GM19395 (cell line): ENCODE data around the gene PSME3IP1.

Experiments
- ATAC-seq: cut with Tn5 transposase; IDR thresholded peaks from one replicate; pipeline ENCODE4 v1.9.1; 2021; ENCODE audit warnings: mild to moderate bottlenecking, moderate library complexity; ENCODE audit not compliant: unreplicated experiment

The PSME3IP1 gene

GRCh38 chr16:57145046-57146021 lies 40.5 kb downstream of the PSME3IP1 start:
- ATAC-seq: no peak

- no peak for ATAC-seq
These were observed 41.8 kb downstream of the PSME3IP1 start for GRCh38 chr16:57144027-57144426.

DNA sequence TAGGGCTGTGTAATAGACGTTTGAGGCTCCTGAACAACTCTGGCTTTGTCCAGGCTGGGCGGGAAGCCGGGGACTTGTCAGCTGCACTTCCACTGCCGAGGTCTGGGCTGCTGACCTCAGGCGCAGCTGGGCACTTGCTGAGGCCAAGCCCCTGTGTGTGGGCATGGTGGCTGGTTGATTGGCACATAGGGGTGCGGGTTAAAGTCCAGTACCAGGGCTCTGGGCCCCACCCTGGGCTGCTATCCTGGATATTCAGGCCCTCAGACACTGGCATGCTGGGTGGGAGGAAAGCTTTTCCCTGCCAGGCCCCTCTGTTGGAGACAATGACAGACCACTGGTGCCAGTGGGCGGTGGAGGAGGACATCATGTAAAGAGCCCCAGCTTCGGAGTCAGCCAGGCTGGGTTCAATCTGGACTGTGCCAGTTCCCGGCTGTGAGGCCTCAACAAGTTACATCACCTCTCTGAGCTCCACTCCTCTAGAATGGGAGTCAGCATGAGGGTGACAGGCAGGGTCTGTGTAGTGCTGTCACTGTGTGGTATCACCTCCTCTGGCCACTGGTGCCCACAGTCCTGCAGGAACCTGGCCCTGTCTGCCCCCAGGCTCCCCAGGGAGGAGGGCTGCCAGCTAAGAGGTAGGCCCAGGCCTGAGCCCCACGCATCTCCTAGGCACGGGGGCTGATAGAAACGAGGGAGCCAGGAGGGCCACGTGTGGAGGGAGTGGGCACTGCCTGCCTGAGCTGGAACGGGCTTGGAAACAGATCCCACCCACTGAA lies 42.5 kb downstream of the PSME3IP1 start:
- ATAC-seq: no peak

DNA sequence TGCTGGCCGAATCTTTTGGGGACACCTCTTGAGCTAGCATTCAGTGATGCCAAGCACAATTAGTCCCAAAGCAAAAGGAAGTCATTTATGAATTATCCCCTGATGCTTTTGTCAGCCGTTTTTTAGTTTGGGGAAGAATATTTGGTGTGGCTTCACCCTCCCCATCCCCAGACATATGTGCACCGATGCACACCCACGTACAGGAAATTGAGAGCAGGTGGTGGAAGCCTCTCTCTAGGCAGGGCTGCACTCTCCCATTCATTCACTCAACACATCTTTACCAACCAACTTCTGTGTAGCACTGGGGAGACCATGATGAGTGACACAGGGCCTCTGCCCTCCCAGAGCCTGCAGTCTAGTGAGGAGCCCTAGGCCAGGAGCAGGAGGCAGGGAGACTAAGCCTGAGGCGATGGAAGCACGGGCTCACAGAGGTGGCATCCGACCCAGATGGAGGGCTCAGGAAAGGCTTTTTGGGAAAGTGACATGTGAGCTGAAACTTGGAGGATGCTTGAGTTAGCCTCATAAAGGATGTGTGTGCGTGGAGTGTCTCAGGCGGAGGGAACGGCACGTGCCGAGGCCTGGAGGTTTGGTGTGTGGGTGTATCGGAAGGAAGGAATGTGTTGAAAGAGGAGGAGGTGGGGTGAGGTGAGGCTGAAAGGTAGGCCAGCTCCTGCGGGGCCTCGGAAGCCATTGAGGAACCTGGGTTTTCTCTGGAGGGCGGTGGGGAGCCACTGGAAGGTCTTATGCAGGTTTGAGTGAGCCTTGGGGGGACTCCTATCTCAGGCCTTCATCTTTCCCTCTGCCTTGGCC lies 43.8 kb downstream of the PSME3IP1 start:
- ATAC-seq: no peak

- ATAC-seq: no peak
These were observed 44.7 kb downstream of the PSME3IP1 start for GRCh38 chr16:57140931-57141668.

GRCh38 chr16:57138281-57138935 lies 47.4 kb downstream of the PSME3IP1 start:
- no peak for ATAC-seq

GRCh38 chr16:57137566-57138273 lies 48.1 kb downstream of the PSME3IP1 start:
- ATAC-seq: no peak

GRCh38 chr16:57137043-57137442 lies 48.8 kb downstream of the PSME3IP1 start:
- no peak for ATAC-seq

DNA sequence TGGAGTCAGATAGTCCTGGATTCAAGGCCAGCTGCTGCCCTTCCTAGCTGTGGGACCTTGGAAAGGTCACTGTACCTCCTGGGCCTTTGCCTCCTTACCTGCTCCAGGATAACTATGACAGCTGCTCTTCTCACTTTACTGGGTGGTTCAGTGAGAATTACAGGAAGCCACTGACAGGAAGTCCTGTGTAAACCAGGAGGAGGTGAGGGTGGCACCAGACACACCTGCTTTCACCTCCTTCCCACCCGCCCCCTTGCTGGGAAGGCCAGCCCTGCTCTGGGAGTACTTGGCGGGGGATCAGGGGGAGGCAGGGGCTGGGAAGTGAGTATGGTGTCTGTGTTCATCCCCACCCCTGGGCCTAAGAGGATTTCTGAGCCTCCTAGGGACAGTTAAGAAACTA lies 50.9 kb downstream of the PSME3IP1 start:
- ATAC-seq: no peak

DNA sequence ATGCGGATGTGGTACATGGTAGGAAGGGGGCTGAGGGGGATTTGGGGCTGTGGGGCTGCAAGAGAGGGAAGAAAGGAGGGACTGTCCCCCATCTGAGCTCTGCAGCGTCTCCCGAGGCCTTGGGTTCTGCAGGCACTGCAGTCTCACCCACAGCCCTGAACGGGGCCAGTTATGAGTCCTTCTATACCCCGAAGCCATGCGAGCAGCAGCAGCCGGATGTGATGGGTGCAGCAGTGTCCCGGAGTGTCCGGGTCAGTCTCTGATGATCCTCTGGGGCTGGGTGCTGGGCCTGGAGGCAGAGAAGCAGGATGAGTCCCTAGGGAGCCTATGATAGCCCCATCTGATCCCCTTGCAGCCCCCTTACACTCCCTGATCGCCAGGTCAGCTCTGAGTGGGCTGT lies 52.0 kb downstream of the PSME3IP1 start:
- no peak for ATAC-seq

- no peak for ATAC-seq
These were observed 52.8 kb downstream of the PSME3IP1 start for GRCh38 chr16:57133031-57133430.

DNA sequence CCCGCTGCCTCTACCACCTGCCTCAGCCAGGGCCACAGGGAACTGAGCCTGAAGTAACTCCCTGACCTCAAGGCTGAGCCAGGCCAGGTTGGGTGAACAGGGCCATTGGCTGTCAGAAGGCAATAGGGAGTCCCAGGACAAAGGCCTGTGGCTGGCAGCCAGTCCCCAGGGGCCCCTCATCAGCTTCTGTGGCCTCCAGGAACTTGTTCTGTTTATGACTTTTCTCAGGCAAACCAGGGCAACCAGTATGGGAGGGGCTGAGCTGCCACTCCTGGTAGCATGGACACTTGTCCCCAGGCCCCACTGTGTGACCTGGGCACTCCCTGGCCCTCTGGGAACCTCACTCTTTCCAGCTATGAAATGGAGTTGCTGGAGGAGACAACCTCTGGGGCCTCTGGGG lies 53.4 kb downstream of the PSME3IP1 start:
- ATAC-seq: no peak

DNA sequence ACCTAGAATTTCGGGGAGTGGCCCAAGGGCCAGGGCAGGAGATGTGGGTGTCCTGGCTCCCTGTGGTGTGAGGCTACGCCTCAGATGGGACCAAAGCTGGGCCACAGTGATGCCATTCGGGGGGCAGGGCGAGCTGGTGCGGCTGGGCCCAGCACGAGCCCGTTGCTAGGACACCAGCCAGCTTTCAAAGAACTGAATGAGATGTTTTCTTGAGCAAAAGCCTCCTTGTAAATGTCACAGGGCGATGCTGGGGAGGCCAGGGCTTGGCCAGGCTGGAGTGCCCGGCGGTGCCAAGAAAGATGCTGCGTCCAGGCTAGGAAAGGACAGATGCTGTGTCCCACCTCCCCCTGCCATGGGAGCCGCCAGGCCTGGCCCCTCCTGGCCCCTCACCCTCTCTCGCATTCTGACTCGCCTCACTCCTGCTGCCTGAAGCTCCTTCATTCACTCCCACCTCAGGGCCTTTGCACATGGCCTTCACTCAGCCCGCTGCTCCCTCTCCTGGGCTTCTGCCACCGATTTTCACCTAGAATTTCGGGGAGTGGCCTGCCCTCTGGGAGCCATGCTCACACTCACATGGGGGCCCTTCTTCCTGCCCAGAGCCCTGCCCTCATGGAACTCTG lies 54.4 kb downstream of the PSME3IP1 start:
- ATAC-seq: no peak

DNA sequence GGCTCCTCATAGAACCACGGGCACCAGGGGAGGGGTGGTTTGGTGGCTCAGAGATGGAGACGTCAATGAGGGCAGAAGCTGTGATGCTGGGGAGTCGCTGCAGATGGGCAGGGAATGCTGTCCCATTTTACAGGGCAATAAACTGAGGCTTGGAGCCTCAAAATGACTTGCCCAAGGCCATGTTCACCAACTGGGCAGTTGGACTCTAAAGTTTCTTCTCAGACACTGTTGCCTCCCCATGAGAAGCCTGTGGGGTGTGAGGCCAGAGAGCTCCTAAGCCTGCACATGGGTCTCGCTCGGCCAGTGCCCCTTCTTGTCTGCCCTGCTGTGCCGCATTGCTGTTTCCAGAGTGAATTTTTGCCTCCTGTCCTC lies 54.9 kb downstream of the PSME3IP1 start:
- no peak for ATAC-seq

- no peak for ATAC-seq
These were observed 57.0 kb downstream of the PSME3IP1 start for GRCh38 chr16:57128771-57129389.

DNA sequence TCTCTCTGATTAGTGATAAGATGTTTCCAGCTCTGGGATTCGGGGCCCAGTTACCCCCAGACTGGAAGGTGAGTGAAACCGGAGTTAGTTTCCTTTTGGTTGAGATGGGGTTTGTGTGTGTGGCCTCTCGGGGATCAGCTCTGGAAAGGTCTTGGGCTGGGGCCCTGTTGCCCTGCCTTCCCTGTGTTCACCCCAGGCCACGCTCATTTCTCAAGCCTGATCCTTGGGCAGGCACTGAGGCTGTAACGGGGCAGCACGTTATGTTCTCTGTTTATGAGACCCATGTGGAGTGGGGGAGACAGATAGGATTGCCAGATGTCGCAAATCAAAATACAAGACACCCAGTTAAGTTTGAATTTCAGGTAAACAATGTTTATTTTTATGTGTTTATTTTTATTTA lies 58.0 kb downstream of the PSME3IP1 start:
- no peak for ATAC-seq

DNA sequence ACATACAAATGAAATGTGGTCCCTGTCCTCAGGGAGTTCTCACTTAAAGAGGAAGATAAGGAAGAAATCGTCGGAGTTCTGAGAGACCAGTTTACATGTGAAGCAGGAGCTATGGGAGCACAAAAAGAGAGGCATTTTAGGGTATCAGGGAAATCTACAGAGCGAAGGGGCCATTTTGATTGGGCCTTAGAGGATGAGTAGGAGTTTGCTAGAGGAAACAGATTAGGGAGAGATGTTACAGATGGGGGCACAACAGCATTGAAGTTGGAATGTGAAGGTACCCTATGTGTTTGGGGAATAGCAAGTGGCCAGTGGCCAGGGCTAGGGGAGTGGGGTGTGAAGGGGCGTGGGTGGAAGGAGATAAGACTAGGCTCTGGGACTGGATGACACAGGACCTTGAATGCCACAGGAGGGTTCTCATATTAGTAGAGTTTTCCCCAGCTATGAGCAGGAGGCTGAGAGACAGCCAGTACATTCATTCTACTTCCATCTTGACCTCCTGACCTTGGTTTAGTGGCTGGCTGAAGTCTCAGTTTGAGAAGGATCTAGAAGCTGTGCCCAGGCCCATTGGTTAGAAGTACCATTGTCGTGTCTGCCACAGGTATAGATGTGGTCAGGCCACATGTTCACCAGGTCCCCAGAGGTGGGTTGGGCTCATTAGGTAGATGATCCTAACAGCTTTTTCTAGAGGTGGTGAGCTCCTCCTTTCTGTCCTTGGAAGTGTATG lies 58.6 kb downstream of the PSME3IP1 start:
- no peak for ATAC-seq

DNA sequence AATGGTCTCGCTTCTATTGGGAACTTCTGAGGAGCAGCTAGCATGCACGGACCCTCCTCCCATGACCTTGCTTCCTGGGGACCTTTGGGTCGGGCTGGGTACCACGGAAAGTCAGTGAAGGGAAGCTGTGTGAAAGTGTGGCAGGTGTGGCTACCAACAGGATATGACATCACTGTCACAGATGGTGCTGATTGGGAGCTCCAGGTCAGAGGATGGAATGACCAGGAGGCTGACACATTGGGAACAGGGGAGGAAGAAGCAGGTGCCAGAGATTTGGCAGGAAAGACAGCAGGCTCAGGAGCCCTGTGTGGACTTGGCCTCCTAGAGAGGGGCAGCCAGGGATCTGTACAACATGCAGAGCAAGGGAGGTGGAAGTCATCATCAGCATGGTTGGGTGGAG lies 59.4 kb downstream of the PSME3IP1 start:
- no peak for ATAC-seq
